Astrocyte (in vitro differentiated cells and primary cell): ENCODE measurements around the gene SLC26A9. TPM values are rescaled to one million over a fixed set of nuclear protein-coding genes. Genes with fewer than 3 reads are reported as not detected.

Experiments used
- DNase-seq: peaks from one replicate; pipeline ENCODE4 v3.0.0-alpha.2; 2010; ENCODE audit warnings: low read depth
- FAIRE-seq: peaks from 2 replicates; lab custom pipeline; 2011; peaks lifted over from hg19 to GRCh38; lab: Jason Lieb, UNC
- H2AFZ ChIP-seq: 2 replicates; pipeline ENCODE4 v1.6.0; 2012; ENCODE audit warnings: low read depth, low read length, inconsistent platforms
- H3K27ac ChIP-seq: 2 replicates; pipeline ENCODE4 v1.5.1; 2011; ENCODE audit warnings: low read depth, low read length, inconsistent platforms
- H3K27me3 ChIP-seq: 2 replicates; pipeline ENCODE4 v1.6.0; 2011; ENCODE audit warnings: low read length, inconsistent platforms; ENCODE audit not compliant: insufficient read depth
- H3K36me3 ChIP-seq: 2 replicates; pipeline ENCODE4 v1.5.1; 2011; ENCODE audit warnings: low read length, inconsistent platforms; ENCODE audit not compliant: insufficient read depth
- H3K4me1 ChIP-seq: 2 replicates; pipeline ENCODE4 v1.5.1; 2011; ENCODE audit warnings: low read length, inconsistent platforms; ENCODE audit not compliant: insufficient read depth
- H3K4me2 ChIP-seq: 2 replicates; pipeline ENCODE4 v1.6.0; 2012; ENCODE audit warnings: low read length, inconsistent platforms
- H3K4me3 ChIP-seq: 2 replicates; pipeline ENCODE4 v1.5.1; 2011; ENCODE audit warnings: low read depth, mild to moderate bottlenecking, low read length, inconsistent platforms; ENCODE audit not compliant: insufficient read depth
- H3K79me2 ChIP-seq: 2 replicates; pipeline ENCODE4 v1.6.0; 2012; ENCODE audit warnings: mild to moderate bottlenecking, low read length, inconsistent platforms; ENCODE audit not compliant: insufficient read depth
- H3K9ac ChIP-seq: 2 replicates; pipeline ENCODE4 v1.6.0; 2012; ENCODE audit warnings: mild to moderate bottlenecking, low read length, inconsistent platforms
- H3K9me3 ChIP-seq: 2 replicates; pipeline ENCODE4 v1.5.1; 2012; ENCODE audit warnings: low read depth, mild to moderate bottlenecking, low read length, inconsistent platforms; ENCODE audit not compliant: insufficient read depth
- H4K20me1 ChIP-seq: 2 replicates; pipeline ENCODE4 v1.6.0; 2012; ENCODE audit warnings: low read length, inconsistent platforms; ENCODE audit not compliant: insufficient read depth
- H3K27ac Mint-ChIP-seq: one replicate; pipeline ENCODE4 v1.8.0; 2021; ENCODE audit warnings: mild to moderate bottlenecking, mixed read lengths; ENCODE audit not compliant: unreplicated experiment
- H3K27me3 Mint-ChIP-seq: one replicate; pipeline ENCODE4 v1.8.0; 2021; ENCODE audit warnings: low read depth, mixed read lengths; ENCODE audit not compliant: unreplicated experiment
- H3K36me3 Mint-ChIP-seq: one replicate; pipeline ENCODE4 v1.8.0; 2021; ENCODE audit warnings: low read depth, mixed read lengths; ENCODE audit not compliant: unreplicated experiment
- H3K4me1 Mint-ChIP-seq: one replicate; pipeline ENCODE4 v1.8.0; 2021; ENCODE audit warnings: low read depth, mixed read lengths; ENCODE audit not compliant: unreplicated experiment
- H3K4me3 Mint-ChIP-seq: one replicate; pipeline ENCODE4 v1.8.0; 2021; ENCODE audit warnings: mild to moderate bottlenecking, moderate library complexity, mixed read lengths; ENCODE audit not compliant: unreplicated experiment
- H3K9me3 Mint-ChIP-seq: one replicate; pipeline ENCODE4 v1.8.0; 2021; ENCODE audit warnings: mild to moderate bottlenecking, mixed read lengths; ENCODE audit not compliant: unreplicated experiment
- CTCF ChIP-seq: IDR thresholded peaks from 2 replicates; pipeline ENCODE4 v1.5.1; 2011; ENCODE audit warnings: low read depth, mild to moderate bottlenecking, inconsistent platforms, low read length, moderate library complexity; ENCODE audit not compliant: insufficient read depth
- EZH2 ChIP-seq: IDR thresholded peaks from 2 replicates; pipeline ENCODE4 v1.6.1; 2012; ENCODE audit warnings: mild to moderate bottlenecking, low read length, inconsistent platforms; ENCODE audit not compliant: insufficient read depth
- total RNA-seq: library from RNA; stranded (reverse); gene quantifications from 2 replicates; pipeline ENCODE4 v1.2.1, GENCODE V29; 2021

SLC26A9 gene
- total RNA-seq, 1 donor from 2014 or later: not detected

- H3K36me3 ChIP-seq: no peaks in the 10 kb centered on the region
- FAIRE-seq: no peak
These were observed 18.8 kb downstream of the SLC26A9 start for GRCh38 chr1:205924460-205924790.

GRCh38 chr1:205923651-205924459 lies 19.4 kb downstream of the SLC26A9 start:
- no peak overlapping the region for H3K27ac Mint-ChIP-seq
- H3K36me3 ChIP-seq: no peaks in the 10 kb centered on the region
- H3K4me1 Mint-ChIP-seq: peaks cover 6% of the 10 kb centered on the region
- FAIRE-seq (no peak), DNase-seq (no peak)
- peaks cover 19% of the 10 kb centered on the region for H3K27me3 Mint-ChIP-seq
- H2AFZ ChIP-seq: no peak overlapping the region
- H3K9me3 Mint-ChIP-seq: no peaks in the 10 kb centered on the region
- no peaks in the 10 kb centered on the region for H3K27me3 ChIP-seq
- no peaks in the 10 kb centered on the region for H4K20me1 ChIP-seq
- peaks cover 21% of the 10 kb centered on the region for H3K4me1 ChIP-seq
- no peak overlapping the region for H3K4me3 ChIP-seq
- no peak overlapping the region for H3K4me3 Mint-ChIP-seq
- no peak overlapping the region for H3K27ac ChIP-seq
- H3K9me3 ChIP-seq: no peaks in the 10 kb centered on the region
- no peaks in the 10 kb centered on the region for H3K79me2 ChIP-seq
- peaks cover 1% of the 10 kb centered on the region for H3K36me3 Mint-ChIP-seq
- TF ChIP-seq CTCF (no peak), EZH2 (no peak)
- H3K9ac ChIP-seq: no peak overlapping the region
- H3K4me2 ChIP-seq: no peak overlapping the region

More at GRCh38 chr1:205924460-205924790, 18.8 kb downstream of the SLC26A9 start:
- Histone ChIP-seq H3K9ac (no peak overlapping the region), H2AFZ (no peak overlapping the region), H3K4me1 (peaks cover 21% of the 10 kb centered on the region), H3K9me3 (no peaks in the 10 kb centered on the region), H4K20me1 (no peaks in the 10 kb centered on the region), H3K4me2 (no peak overlapping the region), H3K79me2 (no peaks in the 10 kb centered on the region), H3K27me3 (no peaks in the 10 kb centered on the region), H3K4me3 (no peak overlapping the region), H3K27ac (no peak overlapping the region)
- Mint-ChIP-seq H3K27me3 (peaks cover 20% of the 10 kb centered on the region), H3K27ac (no peak overlapping the region), H3K4me3 (no peak overlapping the region), H3K9me3 (no peaks in the 10 kb centered on the region), H3K4me1 (peaks cover 6% of the 10 kb centered on the region), H3K36me3 (peaks cover 1% of the 10 kb centered on the region)
- no peak for TF ChIP-seq CTCF
- no peak for TF ChIP-seq EZH2
- no peak for DNase-seq

GRCh38 chr1:205922806-205923205 lies 20.4 kb downstream of the SLC26A9 start:
- TF ChIP-seq CTCF (no peak), EZH2 (no peak)
- H3K4me1 Mint-ChIP-seq: peaks cover 6% of the 10 kb centered on the region
- Histone ChIP-seq H3K9me3 (no peaks in the 10 kb centered on the region), H3K9ac (no peak overlapping the region), H4K20me1 (no peaks in the 10 kb centered on the region), H2AFZ (no peak overlapping the region), H3K79me2 (no peaks in the 10 kb centered on the region), H3K27me3 (no peaks in the 10 kb centered on the region), H3K4me3 (no peak overlapping the region), H3K36me3 (no peaks in the 10 kb centered on the region), H3K4me2 (no peak overlapping the region), H3K4me1 (peaks cover 25% of the 10 kb centered on the region), H3K27ac (no peak overlapping the region)
- DNase-seq: no peak
- FAIRE-seq: no peak
- H3K36me3 Mint-ChIP-seq: peaks cover 1% of the 10 kb centered on the region
- no peak overlapping the region for H3K4me3 Mint-ChIP-seq
- peaks cover 21% of the 10 kb centered on the region for H3K27me3 Mint-ChIP-seq
- no peaks in the 10 kb centered on the region for H3K9me3 Mint-ChIP-seq
- no peak overlapping the region for H3K27ac Mint-ChIP-seq
